K562 (cell line): Measurements from ENCODE around the gene CPA2. TPM values are rescaled to one million over a fixed set of nuclear protein-coding genes. Genes with fewer than 3 reads are reported as not detected.

Source experiments
- ATAC-seq: fragments of 200-7000 bp; cut with Tn5 transposase; 3 replicates; pipeline ENCODE4 v1.9.1; 2020; ENCODE audit warnings: moderate library complexity
- BruUV-seq: library from RNA; stranded (reverse); fragments of 400-500 nt; replicated peaks from 2 replicates; lab custom pipeline; 2021; lab: Mats Ljungman, UMichigan
- CTCF ChIA-PET: fragments of 300-600 bp; formaldehyde crosslinking; extraction: SDS; loops from one replicate; lab custom pipeline; 2021; ENCODE audit warnings: low intra/inter-chr PET ratio; lab: Yijun Ruan, JAX
- POLR2A ChIA-PET: fragments of 300-600, 350-650 bp; sonication (Branson Sonifier 250); formaldehyde crosslinking; extraction: SDS; loops from one replicate; lab custom pipeline; 2021; ENCODE audit warnings: antibody characterized with exemption, inconsistent platforms; lab: Yijun Ruan, JAX
- DNase-seq, 4 experiments: peaks; one replicate each; pipeline versions ENCODE4 v3.0.0 to v3.0.0-alpha.2; 2011 to 2018; ENCODE audit warnings: low spot score in 3 of 4, mixed read lengths in 3 of 4; ENCODE audit errors: extremely low read depth in 1 of 4
- FAIRE-seq: peaks from 2 replicates; lab custom pipeline; 2011; peaks lifted over from hg19 to GRCh38; lab: Jason Lieb, UNC
- H2AFZ ChIP-seq: 2 replicates; pipeline ENCODE4 v1.6.0; 2011; ENCODE audit warnings: low read depth, low read length, control low read depth, inconsistent platforms
- H3K27ac ChIP-seq: fragments of 200-600 bp; 3 replicates; pipeline ENCODE4 v1.8.0; 2011; ENCODE audit warnings: low read depth, mild to moderate bottlenecking, control low read depth, inconsistent platforms, low read length, moderate library complexity, mixed read lengths; ENCODE audit errors: extremely low read depth
- H3K27me3 ChIP-seq, 2 experiments: fragments of 300-600 bp in 1 of 2; 2 replicates in 1 of 2; 3 replicates in 1 of 2; pipeline versions ENCODE4 v1.6.0 to v1.8.0; 2011; ENCODE audit warnings: inconsistent platforms in 2 of 2, low read length in 2 of 2, mild to moderate bottlenecking in 1 of 2, mixed read lengths in 1 of 2, moderate library complexity in 1 of 2; ENCODE audit not compliant: control insufficient read depth in 2 of 2, insufficient read depth in 2 of 2
- H3K36me3 ChIP-seq: fragments of 300-600 bp; 3 replicates; pipeline ENCODE4 v1.8.0; 2011; ENCODE audit warnings: mild to moderate bottlenecking, low read length, inconsistent platforms; ENCODE audit not compliant: control insufficient read depth, insufficient read depth
- H3K4me1 ChIP-seq, 2 experiments: fragments of 200-600 bp in 1 of 2; replicated peaks in 1 of 2; 2 replicates in 1 of 2; 3 replicates in 1 of 2; pipeline versions ENCODE4 v1.5.1 to v1.8.0; 2011; ENCODE audit warnings: inconsistent platforms in 2 of 2, low read length in 2 of 2, mild to moderate bottlenecking in 1 of 2, mixed read lengths in 1 of 2, moderate library complexity in 1 of 2; ENCODE audit not compliant: control insufficient read depth in 2 of 2, insufficient read depth in 2 of 2
- H3K4me2 ChIP-seq: 2 replicates; pipeline ENCODE4 v1.6.1; 2011; ENCODE audit warnings: low read length, control low read depth, inconsistent platforms, mixed read lengths; ENCODE audit not compliant: insufficient read depth
- H3K4me3 ChIP-seq: fragments of 200-600 bp; sonication (generic), shearing (Covaris generic); 2 replicates; pipeline ENCODE4 v1.5.1; 2016; ENCODE audit warnings: control low read depth, inconsistent platforms
- H3K79me2 ChIP-seq: fragments of 200-600 bp; 3 replicates; pipeline ENCODE4 v1.8.0; 2011; ENCODE audit warnings: low read length, inconsistent platforms; ENCODE audit not compliant: control insufficient read depth, insufficient read depth
- H3K9ac ChIP-seq, 2 experiments: 2 replicates each; pipeline versions ENCODE4 v1.6.0 to v1.6.1; 2011; ENCODE audit warnings: low read depth in 2 of 2, low read length in 2 of 2, control low read depth in 1 of 2, inconsistent platforms in 1 of 2, mild to moderate bottlenecking in 1 of 2, mixed read lengths in 1 of 2; ENCODE audit not compliant: insufficient read depth in 1 of 2
- H3K9me1 ChIP-seq: one replicate; pipeline ENCODE4 v1.6.0; 2011; ENCODE audit warnings: inconsistent platforms, mild to moderate bottlenecking, low read length, moderate library complexity; ENCODE audit not compliant: control insufficient read depth, insufficient read depth
- H3K9me3 ChIP-seq: replicated peaks from 2 replicates; pipeline ENCODE4 v1.5.1; 2011; ENCODE audit warnings: low read depth, low read length, inconsistent platforms; ENCODE audit not compliant: control insufficient read depth, insufficient read depth
- H4K20me1 ChIP-seq: replicated peaks from 2 replicates; pipeline ENCODE4 v1.6.1; 2011; ENCODE audit warnings: low read length, inconsistent platforms, mixed read lengths; ENCODE audit not compliant: control insufficient read depth, insufficient read depth
- HDAC3 ChIP-seq: fragments of 450-650 bp; IDR thresholded peaks from 2 replicates; pipeline ENCODE4 v1.6.1; 2018; ENCODE audit warnings: borderline replicate concordance, mild to moderate bottlenecking, moderate library complexity; ENCODE audit not compliant: partially characterized antibody
- PCBP2 ChIP-seq: fragments of 200-400 bp; formaldehyde crosslinking; IDR thresholded peaks from 2 replicates; pipeline ENCODE4 v1.6.1; 2018; ENCODE audit warnings: low read length, low read depth, mild to moderate bottlenecking, moderate library complexity; ENCODE audit not compliant: poor library complexity, severe bottlenecking
- U2AF1 ChIP-seq: fragments of 200-400 bp; formaldehyde crosslinking; optimal IDR thresholded peaks from 2 replicates; pipeline ENCODE3; 2017; ENCODE audit warnings: mild to moderate bottlenecking, low read depth, low read length, moderate library complexity
- ZNF277 ChIP-seq: fragments of 250-450 bp; sonication (Bioruptor Pico); IDR thresholded peaks from 2 replicates; pipeline ENCODE4 v1.8.0; 2022; ENCODE audit warnings: inconsistent platforms, mild to moderate bottlenecking, moderate library complexity, borderline replicate concordance
- ZNF740 ChIP-seq, 3 experiments: fragments of 200-800 bp in 1 of 3; sonication (Bioruptor generic) in 1 of 3; sonication (generic) in 1 of 3; formaldehyde crosslinking in 1 of 3; IDR thresholded peaks; 2 replicates each; pipeline versions ENCODE4 v1.6.1 to v1.8.0; 2016 to 2022; ENCODE audit warnings: mild to moderate bottlenecking in 2 of 3, missing compliant biosample characterization in 2 of 3, missing genetic modification characterization in 2 of 3, missing genetic modification reagents in 1 of 3
- WGBS: fragments of 100-300 bp; shearing (Covaris generic); methylation state at CpG from one replicate; pipeline ENCODE4 v1.1.6; 2016; ENCODE audit warnings: low coverage, mixed read lengths; ENCODE audit not compliant: insufficient coverage; ENCODE audit errors: missing lambda C conversion rate; 5-methylcytosine and 5-hydroxymethylcytosine counted together
- in situ Hi-C: fragments of 300-500 bp; cut with MboI; formaldehyde crosslinking; loops from 4 replicates; pipeline ENCODE4 v1.15.0; 2018; ENCODE audit warnings: inconsistent platforms, mixed read lengths
- intact Hi-C: fragments of 100-400 bp; cut with micrococcal nuclease; formaldehyde crosslinking; loops from 2 replicates; pipeline ENCODE4 v1.14.2; 2022
- polyA plus RNA-seq, 8 experiments: library from polyadenylated mRNA; depleted of rRNA in 4 of 8; stranded (reverse) in 5 of 8; unstranded in 3 of 8; fragments of >200 nt; fragmentation: Nextera tagmentation in 2 of 8; fragmentation: Illumina TruSeq in 1 of 8; extraction: Ambion mirVana in 2 of 8; extraction: Trizol in 1 of 8; gene quantifications; 2 replicates each; pipeline versions ENCODE4 v1.2.1 to v1.2.3, GENCODE V29; 2011 to 2014; ENCODE audit warnings: inconsistent platforms in 1 of 8, missing spikeins in 1 of 8
- total RNA-seq, 7 experiments: library from RNA; depleted of rRNA in 6 of 7; stranded (reverse); fragments of >200 nt in 6 of 7; fragmentation: Illumina TruSeq in 2 of 7; extraction: Trizol in 2 of 7; gene quantifications; 2 replicates each; pipeline versions ENCODE4 v1.2.1 to v1.2.3, GENCODE V29; 2011 to 2021; ENCODE audit warnings: low replicate concordance in 1 of 7

Gene CPA2
- total and polyA plus RNA-seq, 9 of the 15 experiments (the other 6 are each of a cell fraction or from before 2014, with no cell fraction given), result 0.04 to 0.84 (median 0.09) TPM; not detected in 4

GRCh38 chr7:130279906-130280305, 13.2 kb downstream of the CPA2 start:
- WGBS, result 3% methylated on average over 1 of the region's 1 CpG
- BruUV-seq, result no TSS peak

GRCh38 chr7:130281260-130281659, 14.6 kb downstream of the CPA2 start:
- in situ Hi-C loops (no loop called here), intact Hi-C loops (no loop called here)
- no peak overlapping the region for H3K27ac ChIP-seq
- peaks cover 31 to 39% of the 10 kb centered on the region in 2 experiments for H3K27me3 ChIP-seq
- ChIA-PET POLR2A (interaction anchor here (0.7 kb wide), 1 partner anchor 9 kb away, joined by 3 read pairs; no protein-coding TSS in a partner anchor), CTCF (no interaction called here)
- DNase-seq, result no peak
- BruUV-seq, result no TSS peak
- no peak for ATAC-seq
- H4K20me1 ChIP-seq, result no peaks in the 10 kb centered on the region
- H3K4me1 ChIP-seq, result no peaks in the 10 kb centered on the region
- no peak overlapping the region for H3K9ac ChIP-seq
- TF ChIP-seq HDAC3 (no peak), U2AF1 (no peak), ZNF740 (CRISPR knock-in tag; IDR thresholded peaks at IDR 0.05) (no peak), ZNF740 (tag; IDR thresholded peaks at IDR 0.05) (no peak)
- no peaks in the 10 kb centered on the region for H3K9me1 ChIP-seq
- no peak for FAIRE-seq
- H3K4me2 ChIP-seq, result no peak overlapping the region
- H3K9me3 ChIP-seq, result no peaks in the 10 kb centered on the region
- no peak overlapping the region for H3K4me3 ChIP-seq
- no peaks in the 10 kb centered on the region for H3K79me2 ChIP-seq
- no peaks in the 10 kb centered on the region for H3K36me3 ChIP-seq
- 0% methylated on average over 1 of the region's 1 CpG for WGBS
- no peak overlapping the region for H2AFZ ChIP-seq

More at GRCh38 chr7:130279906-130280305, 13.2 kb downstream of the CPA2 start:
- Histone ChIP-seq H3K9me3 (no peaks in the 10 kb centered on the region), H3K27ac (no peak overlapping the region), H2AFZ (no peak overlapping the region), H3K79me2 (no peaks in the 10 kb centered on the region), H3K9ac (no peak overlapping the region), H3K27me3 (peaks cover 35 to 39% of the 10 kb centered on the region in 2 experiments), H3K36me3 (no peaks in the 10 kb centered on the region), H4K20me1 (no peaks in the 10 kb centered on the region), H3K4me1 (no peaks in the 10 kb centered on the region), H3K9me1 (no peaks in the 10 kb centered on the region), H3K4me2 (no peak overlapping the region), H3K4me3 (no peak overlapping the region)
- FAIRE-seq (no peak), ATAC-seq (no peak), DNase-seq (no peak)
- TF ChIP-seq ZNF277 (CRISPR knock-in tag) (0 out of 2 replicates have a peak, but pooled peaks have one; percentile 23), PCBP2 (no peak)
- ChIA-PET POLR2A (no interaction called here), CTCF (no interaction called here)
- intact Hi-C loops (loop anchor here (5.0 to 10.0 kb wide), 2 partner anchors 208 to 555 kb away; partner anchors contain the start of gene KLHDC10), in situ Hi-C loops (no loop called here)
